Body of pancreas (tissue), 4 donors: ENCODE measurements around the gene FLAD1. TPM values are rescaled to one million over a fixed set of nuclear protein-coding genes. Genes with fewer than 3 reads are reported as not detected.

Experiments used
- ATAC-seq: fragments of 150-250 bp; one replicate; pipeline ENCODE4 v1.9.1; 2016
- DNase-seq, 4 donors: peaks; one replicate each; pipeline ENCODE4 v3.0.0-alpha.2; 2019
- H3K27ac ChIP-seq, 4 donors: fragments of 200-600 bp; sonication (generic); 1 replicate in 3 of 4; 2 replicates in 1 of 4; pipeline versions ENCODE4 v1.5.1 to v1.6.1; 2016 to 2019; ENCODE audit warnings: mild to moderate bottlenecking in 1 of 4, mixed read lengths in 1 of 4, moderate library complexity in 1 of 4
- H3K27me3 ChIP-seq, 2 donors: fragments of 200-600 bp; sonication (generic); one replicate each; pipeline ENCODE4 v1.6.0; 2016; ENCODE audit warnings: mild to moderate bottlenecking in 1 of 2
- H3K36me3 ChIP-seq, 2 donors: fragments of 200-600 bp; sonication (generic); replicated peaks in 1 of 2; 2 replicates each; pipeline ENCODE4 v1.5.1; 2016; ENCODE audit warnings: low read depth in 2 of 2; ENCODE audit not compliant: insufficient read depth in 1 of 2
- H3K4me1 ChIP-seq: fragments of 200-600 bp; sonication (generic); one replicate; pipeline ENCODE4 v1.6.0; 2016
- H3K4me3 ChIP-seq, 2 donors: fragments of 200-600 bp; sonication (generic); 1 replicate in 1 of 2; 2 replicates in 1 of 2; pipeline ENCODE4 v1.5.1; 2016 to 2019
- H3K9me3 ChIP-seq, 3 donors: fragments of 200-600 bp; sonication (generic); 1 replicate in 2 of 3; 2 replicates in 1 of 3; pipeline ENCODE4 v1.5.1; 2016
- POLR2A ChIP-seq, 3 donors: fragments of 450-650 bp; IDR thresholded peaks; one replicate each; pipeline ENCODE4 v1.6.1; 2016; ENCODE audit warnings: antibody characterized with exemption in 3 of 3, mild to moderate bottlenecking in 2 of 3
- WGBS, 2 donors: methylation state at CpG; one replicate each; pipeline ENCODE4 v1.1.5; 2017; 5-methylcytosine and 5-hydroxymethylcytosine counted together
- intact Hi-C: fragments of 100-400 bp; cut with DNase I; formaldehyde crosslinking; loops from one replicate; pipeline ENCODE4 v1.15.1; 2023
- total RNA-seq, 2 donors: library from RNA; depleted of rRNA; stranded (reverse); fragments of >200 nt; gene quantifications; one replicate each; pipeline ENCODE4 v1.1.0, GENCODE V29; 2016
- TF ChIP-seq, protein P1 (sequence below), 7 experiments: fragments of 450-650 bp in 4 of 7; fragments of 200-600 bp in 3 of 7; sonication (generic) in 3 of 7; IDR thresholded peaks; one replicate each; pipeline ENCODE4 v1.5.1; 2016 to 2019; ENCODE audit warnings: antibody characterized with exemption in 7 of 7

Gene FLAD1
- total RNA-seq, 2 donors from 2014 or later, result 10.1 to 51.4 TPM

DNA sequence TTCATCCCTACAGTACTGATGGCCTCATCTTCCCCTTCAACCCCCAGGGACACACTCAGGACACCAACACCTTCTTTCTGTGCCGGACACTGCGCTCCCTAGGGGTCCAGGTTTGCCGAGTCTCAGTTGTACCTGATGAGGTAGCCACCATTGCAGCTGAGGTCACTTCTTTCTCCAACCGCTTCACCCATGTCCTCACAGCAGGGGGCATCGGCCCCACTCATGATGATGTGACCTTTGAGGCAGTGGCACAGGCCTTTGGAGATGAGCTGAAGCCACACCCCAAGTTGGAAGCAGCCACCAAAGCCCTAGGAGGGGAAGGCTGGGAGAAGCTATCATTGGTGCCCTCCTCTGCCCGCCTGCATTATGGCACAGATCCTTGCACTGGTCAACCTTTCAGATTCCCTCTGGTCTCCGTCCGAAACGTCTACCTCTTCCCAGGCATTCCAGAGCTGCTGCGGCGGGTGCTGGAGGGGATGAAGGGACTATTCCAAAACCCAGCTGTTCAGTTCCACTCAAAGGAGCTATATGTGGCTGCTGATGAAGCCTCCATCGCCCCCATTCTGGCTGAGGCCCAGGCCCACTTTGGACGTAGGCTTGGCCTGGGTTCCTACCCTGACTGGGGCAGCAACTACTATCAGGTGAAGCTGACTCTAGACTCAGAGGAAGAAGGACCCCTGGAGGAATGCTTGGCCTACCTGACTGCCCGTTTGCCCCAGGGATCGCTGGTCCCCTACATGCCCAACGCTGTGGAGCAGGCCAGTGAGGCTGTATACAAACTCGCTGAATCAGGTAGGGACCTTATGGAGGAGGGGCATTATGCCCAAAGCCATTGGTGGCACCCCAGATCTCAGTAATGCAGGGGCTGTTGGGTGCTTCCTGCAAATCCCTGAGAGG, 5.2 kb downstream of the FLAD1 start:
- Histone ChIP-seq H3K4me1 (peaks cover 12% of the 10 kb centered on the region), H3K27ac (no peak overlapping the region), H3K4me3 (no peak overlapping the region), H3K9me3 (no peaks in the 10 kb centered on the region), H3K27me3 (no peaks in the 10 kb centered on the region), H3K36me3 (no peaks in the 10 kb centered on the region)
- WGBS, 2 donors, result 80 to 82% methylated on average over 10 to 17 of the region's 17 CpGs
- TF ChIP-seq, protein P1, sequence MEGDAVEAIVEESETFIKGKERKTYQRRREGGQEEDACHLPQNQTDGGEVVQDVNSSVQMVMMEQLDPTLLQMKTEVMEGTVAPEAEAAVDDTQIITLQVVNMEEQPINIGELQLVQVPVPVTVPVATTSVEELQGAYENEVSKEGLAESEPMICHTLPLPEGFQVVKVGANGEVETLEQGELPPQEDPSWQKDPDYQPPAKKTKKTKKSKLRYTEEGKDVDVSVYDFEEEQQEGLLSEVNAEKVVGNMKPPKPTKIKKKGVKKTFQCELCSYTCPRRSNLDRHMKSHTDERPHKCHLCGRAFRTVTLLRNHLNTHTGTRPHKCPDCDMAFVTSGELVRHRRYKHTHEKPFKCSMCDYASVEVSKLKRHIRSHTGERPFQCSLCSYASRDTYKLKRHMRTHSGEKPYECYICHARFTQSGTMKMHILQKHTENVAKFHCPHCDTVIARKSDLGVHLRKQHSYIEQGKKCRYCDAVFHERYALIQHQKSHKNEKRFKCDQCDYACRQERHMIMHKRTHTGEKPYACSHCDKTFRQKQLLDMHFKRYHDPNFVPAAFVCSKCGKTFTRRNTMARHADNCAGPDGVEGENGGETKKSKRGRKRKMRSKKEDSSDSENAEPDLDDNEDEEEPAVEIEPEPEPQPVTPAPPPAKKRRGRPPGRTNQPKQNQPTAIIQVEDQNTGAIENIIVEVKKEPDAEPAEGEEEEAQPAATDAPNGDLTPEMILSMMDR (IDR thresholded peaks at IDR 0.05), result no peak
- TF ChIP-seq POLR2A (IDR thresholded peaks at IDR 0.05), result no peak
- intact Hi-C loops, result no loop called here
- no peak for DNase-seq
- ATAC-seq, result no peak

DNA sequence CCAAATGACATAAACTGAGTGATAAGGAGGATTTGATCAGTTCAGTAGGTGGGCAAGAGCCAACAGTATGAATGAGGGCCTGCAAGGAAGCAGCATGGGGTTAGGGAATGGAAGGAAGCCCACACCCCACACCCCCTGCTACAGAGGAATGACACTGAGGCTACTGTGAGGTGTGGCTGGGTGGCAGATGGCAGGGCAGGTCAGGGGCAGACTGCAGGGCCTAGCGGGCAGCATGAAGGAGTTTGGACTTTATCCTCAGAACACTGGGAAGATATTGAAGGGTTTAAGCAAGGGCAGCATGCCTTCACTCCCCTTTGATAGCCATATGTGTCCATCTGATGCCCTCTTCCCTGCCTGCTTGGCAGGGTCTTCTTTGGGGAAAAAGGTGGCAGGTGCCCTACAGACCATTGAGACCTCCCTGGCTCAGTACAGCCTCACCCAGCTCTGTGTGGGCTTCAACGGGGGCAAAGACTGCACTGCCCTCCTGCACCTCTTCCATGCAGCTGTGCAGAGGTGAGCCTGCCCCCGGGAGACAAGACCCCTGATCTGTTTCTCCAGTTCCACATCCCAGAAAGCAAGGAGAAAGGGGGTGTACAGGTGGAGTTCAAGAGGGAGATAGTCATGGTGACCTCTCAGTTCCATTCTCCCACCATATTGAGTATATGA, 6.2 kb downstream of the FLAD1 start:
- no peak for ATAC-seq

DNA sequence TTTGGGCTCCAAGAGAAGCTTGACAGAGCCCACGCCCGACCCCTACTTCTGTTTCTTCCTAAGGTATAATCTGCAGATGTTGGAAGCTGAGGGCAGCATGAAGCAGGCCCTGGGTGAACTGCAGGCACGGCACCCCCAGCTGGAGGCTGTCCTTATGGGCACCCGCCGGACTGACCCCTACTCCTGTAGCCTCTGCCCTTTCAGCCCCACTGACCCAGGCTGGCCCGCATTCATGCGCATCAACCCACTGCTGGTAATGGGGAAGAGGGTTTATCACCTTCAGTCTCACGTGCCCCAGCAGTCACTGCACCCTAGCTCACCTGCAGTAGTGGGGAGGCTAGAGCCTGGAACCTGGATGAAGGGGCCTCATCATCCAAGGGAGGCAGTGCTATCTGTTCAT, 7.1 kb downstream of the FLAD1 start:
- H3K36me3 ChIP-seq, result no peaks in the 10 kb centered on the region
- TF ChIP-seq, protein P1 (IDR thresholded peaks at IDR 0.05), result no peak
- TF ChIP-seq POLR2A (IDR thresholded peaks at IDR 0.05), result no peak
- DNase-seq (no peak), ATAC-seq (no peak)
- no peak overlapping the region for H3K27ac ChIP-seq
- H3K4me3 ChIP-seq, result no peak overlapping the region
- 92 to 97% methylated on average over 8 of the region's 8 CpGs for WGBS, 2 donors
- intact Hi-C loops, result no loop called here
- peaks cover 11% of the 10 kb centered on the region for H3K4me1 ChIP-seq
- H3K27me3 ChIP-seq, result no peaks in the 10 kb centered on the region
- no peaks in the 10 kb centered on the region for H3K9me3 ChIP-seq

More for the DNA sequence above, 6.2 kb downstream of the FLAD1 start:
- H3K9me3 ChIP-seq, result no peaks in the 10 kb centered on the region
- no peak overlapping the region for H3K27ac ChIP-seq
- peaks cover 6% of the 10 kb centered on the region for H3K4me1 ChIP-seq
- H3K36me3 ChIP-seq, result no peaks in the 10 kb centered on the region
- no peak for DNase-seq
- WGBS, 2 donors, result 75 to 80% methylated on average over 2 to 3 of the region's 3 CpGs
- no peaks in the 10 kb centered on the region for H3K27me3 ChIP-seq
- intact Hi-C loops, result no loop called here
- H3K4me3 ChIP-seq, result no peak overlapping the region
- TF ChIP-seq, protein P1 (IDR thresholded peaks at IDR 0.05), result no peak
- no peak for TF ChIP-seq POLR2A (IDR thresholded peaks at IDR 0.05)

DNA sequence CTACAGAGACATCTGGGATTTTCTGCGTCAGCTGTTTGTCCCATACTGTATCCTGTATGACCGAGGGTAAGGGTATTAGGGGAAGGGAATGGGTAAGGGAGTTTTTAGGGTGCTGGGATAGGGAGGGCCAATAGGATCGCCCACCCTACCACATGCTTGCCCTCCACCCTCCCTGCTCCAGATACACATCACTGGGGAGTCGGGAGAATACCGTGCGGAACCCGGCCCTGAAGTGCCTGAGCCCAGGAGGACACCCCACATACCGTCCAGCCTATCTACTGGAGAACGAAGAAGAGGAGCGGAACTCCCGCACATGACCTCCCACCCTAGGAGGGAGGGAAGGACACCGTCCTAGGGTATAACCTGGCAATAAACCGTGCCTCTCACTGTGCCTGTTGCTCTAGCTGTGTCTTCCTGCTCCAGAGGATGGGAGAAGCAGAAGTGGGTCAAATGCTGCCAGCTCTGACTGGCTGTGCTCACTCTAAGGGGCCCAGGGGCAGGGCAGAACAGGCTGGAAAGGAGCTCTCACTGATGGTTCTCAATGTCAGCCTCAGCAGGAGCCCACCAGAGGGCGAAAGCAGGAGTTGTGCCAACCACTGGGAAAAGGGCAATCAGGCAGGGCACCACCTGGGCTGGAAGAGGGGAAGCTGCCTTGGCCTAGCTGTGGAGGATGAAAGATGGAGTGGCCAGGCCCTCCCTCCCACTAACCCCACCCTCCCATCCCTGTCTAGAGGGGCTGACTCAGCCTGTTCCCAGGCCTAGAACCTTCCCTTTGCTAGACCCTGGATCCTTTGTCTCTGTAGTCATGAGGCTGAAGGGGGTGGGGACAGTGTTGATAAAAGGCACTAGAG, 9.8 kb downstream of the FLAD1 start:
- ATAC-seq (no peak), DNase-seq (peak in 2 of 4 donors; percentile 13 to 24)
- Histone ChIP-seq H3K27me3 (no peaks in the 10 kb centered on the region), H3K4me3 (no peak overlapping the region), H3K36me3 (no peaks in the 10 kb centered on the region), H3K4me1 (peaks cover 17% of the 10 kb centered on the region), H3K9me3 (no peaks in the 10 kb centered on the region), H3K27ac (no peak overlapping the region)
- intact Hi-C loops, result no loop called here
- TF ChIP-seq, protein P1 (IDR thresholded peaks at IDR 0.05), result peak in 1 of 7 experiments; percentile 20
- TF ChIP-seq POLR2A (IDR thresholded peaks at IDR 0.05), result no peak
- 73 to 78% methylated on average over 14 of the region's 14 CpGs for WGBS, 2 donors
